Prostate gland (tissue), 2 donors: ENCODE data around the gene CD72.

ENCODE experiments used
- POLR2A ChIP-seq: fragments of 450-650 bp; IDR thresholded peaks from one replicate; pipeline ENCODE4 v1.6.1; 2016; ENCODE audit warnings: antibody characterized with exemption, mild to moderate bottlenecking
- TF ChIP-seq, protein P1 (sequence below), 4 experiments: fragments of 200-600 bp in 2 of 4; fragments of 450-650 bp in 2 of 4; sonication (generic) in 2 of 4; IDR thresholded peaks; 1 replicate in 3 of 4; 2 replicates in 1 of 4; pipeline ENCODE4 v1.5.1; 2016 to 2019; ENCODE audit warnings: antibody characterized with exemption in 4 of 4, mild to moderate bottlenecking in 2 of 4, moderate library complexity in 2 of 4

- TF ChIP-seq POLR2A, result no peak
- TF ChIP-seq, protein P1, sequence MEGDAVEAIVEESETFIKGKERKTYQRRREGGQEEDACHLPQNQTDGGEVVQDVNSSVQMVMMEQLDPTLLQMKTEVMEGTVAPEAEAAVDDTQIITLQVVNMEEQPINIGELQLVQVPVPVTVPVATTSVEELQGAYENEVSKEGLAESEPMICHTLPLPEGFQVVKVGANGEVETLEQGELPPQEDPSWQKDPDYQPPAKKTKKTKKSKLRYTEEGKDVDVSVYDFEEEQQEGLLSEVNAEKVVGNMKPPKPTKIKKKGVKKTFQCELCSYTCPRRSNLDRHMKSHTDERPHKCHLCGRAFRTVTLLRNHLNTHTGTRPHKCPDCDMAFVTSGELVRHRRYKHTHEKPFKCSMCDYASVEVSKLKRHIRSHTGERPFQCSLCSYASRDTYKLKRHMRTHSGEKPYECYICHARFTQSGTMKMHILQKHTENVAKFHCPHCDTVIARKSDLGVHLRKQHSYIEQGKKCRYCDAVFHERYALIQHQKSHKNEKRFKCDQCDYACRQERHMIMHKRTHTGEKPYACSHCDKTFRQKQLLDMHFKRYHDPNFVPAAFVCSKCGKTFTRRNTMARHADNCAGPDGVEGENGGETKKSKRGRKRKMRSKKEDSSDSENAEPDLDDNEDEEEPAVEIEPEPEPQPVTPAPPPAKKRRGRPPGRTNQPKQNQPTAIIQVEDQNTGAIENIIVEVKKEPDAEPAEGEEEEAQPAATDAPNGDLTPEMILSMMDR (IDR thresholded peaks at IDR 0.05), result no peak
Measured at GRCh38 chr9:35665471-35665818, 47.2 kb upstream of the CD72 start.
